Forelimb muscle (tissue), 1 donor: Measurements from ENCODE around the gene C10orf53. TPM values are rescaled to one million over a fixed set of nuclear protein-coding genes. Genes with fewer than 3 reads are reported as not detected.

ENCODE experiments used
- DNase-seq: peaks from one replicate; pipeline ENCODE4 v3.0.0-alpha.2; 2013; ENCODE audit warnings: low read depth
- polyA plus RNA-seq: library from polyadenylated mRNA; unstranded; fragments of 120-200 nt; gene quantifications from one replicate; pipeline ENCODE4 v1.2.1, GENCODE V29; 2013; ENCODE audit not compliant: insufficient read length

The C10orf53 gene
- polyA plus RNA-seq, 1 donor, result not detected

DNA sequence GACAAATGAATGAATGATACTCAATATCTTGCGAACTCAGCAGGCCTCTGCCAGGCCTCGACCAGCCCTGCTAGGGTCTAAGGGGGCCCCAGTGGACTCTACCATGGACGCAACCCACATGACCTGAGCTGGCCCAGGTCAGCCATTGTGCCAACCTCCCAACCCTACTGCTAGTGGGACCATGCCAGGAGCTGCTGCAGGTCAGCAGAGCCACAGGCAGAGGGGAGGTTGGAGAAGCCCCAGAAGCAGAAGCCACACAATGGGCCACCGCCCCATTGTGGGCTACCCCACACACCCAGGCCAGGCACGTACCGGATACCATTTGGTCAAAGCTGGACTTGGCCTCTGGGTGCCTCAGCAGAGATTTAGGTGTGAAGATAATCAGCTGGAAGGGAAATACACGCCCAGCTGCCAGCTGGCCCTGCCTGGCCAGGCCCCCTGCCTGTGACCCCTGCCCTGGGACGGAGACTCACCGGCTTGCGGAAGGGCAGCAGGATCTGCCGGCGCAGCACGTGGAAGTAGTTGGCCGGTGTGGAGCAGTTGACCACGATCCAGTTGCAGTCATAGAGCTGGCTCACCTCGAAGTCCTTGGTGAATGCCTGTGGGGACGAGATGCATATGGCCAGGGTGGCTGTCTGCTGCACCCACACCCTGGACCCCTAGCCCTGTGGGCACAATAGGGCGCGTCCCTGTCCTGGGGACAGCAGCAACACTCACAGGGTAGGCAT lies 58.2 kb downstream of the C10orf53 start:
- DNase-seq, result no peak

DNA sequence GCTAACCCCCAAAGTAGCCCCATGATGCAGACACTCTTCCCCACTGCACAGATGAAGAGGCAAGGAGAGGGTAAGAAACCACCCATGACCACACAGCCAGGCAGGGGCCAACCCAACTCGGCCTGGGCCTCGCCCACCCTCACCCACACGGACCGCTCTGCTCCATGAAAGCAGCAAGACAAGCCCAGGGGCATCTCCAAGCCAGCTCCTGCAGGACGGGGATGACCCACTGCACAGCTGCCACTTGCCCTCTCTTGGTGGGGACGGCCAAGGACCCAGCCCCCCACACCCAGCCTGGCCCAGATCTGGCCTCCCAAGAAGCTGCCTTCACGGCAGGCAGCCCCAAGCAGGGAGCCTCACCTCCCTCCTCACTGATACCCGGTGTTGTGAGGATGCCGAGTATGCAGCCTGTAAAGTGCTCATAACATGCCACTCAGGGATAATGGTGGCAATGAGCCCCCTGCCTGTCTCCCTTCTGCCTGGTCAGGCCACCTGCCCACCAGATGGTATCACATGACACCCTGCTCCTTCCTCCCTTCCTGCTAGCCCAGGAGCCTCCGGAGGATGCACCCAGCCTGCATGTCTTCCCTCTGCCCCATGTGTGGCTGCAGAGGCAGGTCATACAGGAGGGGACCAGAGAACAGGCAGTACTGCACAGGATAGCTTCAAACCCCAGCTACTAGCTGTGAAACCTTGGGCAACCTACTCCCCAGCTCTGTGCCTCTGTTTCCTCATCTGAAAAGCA lies 59.3 kb downstream of the C10orf53 start:
- DNase-seq, result no peak

DNA sequence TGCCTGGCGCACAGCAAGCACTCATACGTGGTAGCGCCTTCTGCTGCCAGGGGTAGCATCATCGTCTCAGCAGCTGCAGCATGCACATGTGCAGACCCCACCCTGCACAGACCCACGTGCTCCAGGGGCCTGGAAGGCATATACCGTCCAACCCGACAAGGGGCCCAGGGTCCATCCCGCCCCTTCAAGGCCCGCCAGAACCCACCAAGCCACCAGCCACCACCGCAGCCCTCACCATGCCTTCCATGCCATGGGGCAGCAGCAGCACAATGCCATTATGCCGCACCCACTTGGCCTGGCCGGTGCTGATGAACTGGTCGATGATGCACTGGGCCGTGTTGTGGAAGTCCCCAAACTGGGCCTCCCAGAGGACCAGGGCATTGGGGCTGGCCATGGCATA lies 60.0 kb downstream of the C10orf53 start:
- DNase-seq, result no peak

DNA sequence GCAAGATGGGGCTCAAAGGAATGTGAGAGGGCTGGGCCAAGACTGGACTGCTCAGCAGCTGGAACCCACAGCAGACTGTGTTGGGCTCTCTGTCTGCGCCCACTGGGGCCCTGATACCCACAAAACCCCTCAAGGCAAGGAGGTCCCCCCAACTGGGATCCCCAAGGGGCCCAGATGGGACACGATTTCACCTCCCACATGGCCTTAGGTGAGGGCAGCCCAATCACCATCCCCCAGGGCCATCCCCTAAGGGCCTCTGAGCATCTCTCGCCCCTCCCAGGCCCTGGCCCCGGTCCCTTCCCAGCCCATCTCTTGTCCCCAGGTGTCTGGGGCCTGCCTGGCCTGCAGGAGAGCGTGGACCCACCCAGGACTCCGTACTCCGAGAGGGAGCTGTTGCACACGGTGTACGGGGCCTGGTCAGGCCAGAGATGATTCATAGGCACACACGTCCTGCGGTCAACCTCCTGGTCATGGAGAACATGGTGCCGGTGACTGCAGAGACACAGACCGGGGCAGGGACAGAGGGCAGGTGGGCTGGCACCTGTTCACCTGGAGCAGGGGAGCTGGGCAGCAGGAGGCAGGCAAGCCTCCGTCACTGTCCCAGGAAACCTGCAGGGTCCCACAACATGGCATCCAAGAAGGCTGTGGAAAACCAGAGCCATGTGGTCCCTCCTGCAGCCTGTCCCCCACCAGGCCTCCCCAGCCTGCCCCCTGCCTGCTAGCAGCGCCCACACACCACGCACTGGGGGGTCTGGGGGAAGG lies 61.1 kb downstream of the C10orf53 start:
- no peak for DNase-seq

DNA sequence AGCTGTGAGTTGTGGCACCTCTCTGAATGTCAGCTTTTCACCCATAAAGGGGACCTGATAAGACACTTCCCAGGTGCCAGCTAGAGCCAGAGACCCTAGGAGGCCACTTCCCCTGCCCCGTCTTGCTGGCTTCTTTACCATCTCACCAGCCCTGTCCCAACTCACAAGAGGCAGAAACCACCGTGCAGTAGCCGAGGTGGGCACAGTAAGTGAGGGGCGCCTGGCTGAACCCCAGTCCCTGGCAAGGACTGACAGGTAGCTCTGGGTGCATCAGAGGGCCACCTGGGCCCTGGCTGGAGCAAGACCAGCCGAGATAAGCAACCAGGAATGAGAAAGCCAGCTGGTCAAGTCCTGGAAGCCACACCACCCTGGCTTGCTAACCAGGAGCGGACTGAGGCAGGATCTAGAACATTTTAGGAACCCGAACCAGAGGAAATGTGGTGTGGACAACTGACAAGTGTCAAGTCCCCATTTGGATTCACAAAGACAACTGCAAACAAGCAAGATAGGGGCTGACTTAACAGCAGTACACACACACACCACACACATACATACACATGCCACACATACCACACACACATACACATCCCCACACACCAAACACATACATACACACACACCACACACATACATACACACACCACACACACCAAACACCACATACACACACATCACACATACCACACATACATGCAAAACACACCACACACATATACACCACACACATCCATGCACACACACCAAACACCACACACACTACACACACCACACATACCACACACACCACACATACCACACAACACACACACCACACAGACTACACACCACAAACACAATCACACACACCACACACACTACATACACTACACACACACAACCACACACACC lies 61.9 kb downstream of the C10orf53 start:
- no peak for DNase-seq

DNA sequence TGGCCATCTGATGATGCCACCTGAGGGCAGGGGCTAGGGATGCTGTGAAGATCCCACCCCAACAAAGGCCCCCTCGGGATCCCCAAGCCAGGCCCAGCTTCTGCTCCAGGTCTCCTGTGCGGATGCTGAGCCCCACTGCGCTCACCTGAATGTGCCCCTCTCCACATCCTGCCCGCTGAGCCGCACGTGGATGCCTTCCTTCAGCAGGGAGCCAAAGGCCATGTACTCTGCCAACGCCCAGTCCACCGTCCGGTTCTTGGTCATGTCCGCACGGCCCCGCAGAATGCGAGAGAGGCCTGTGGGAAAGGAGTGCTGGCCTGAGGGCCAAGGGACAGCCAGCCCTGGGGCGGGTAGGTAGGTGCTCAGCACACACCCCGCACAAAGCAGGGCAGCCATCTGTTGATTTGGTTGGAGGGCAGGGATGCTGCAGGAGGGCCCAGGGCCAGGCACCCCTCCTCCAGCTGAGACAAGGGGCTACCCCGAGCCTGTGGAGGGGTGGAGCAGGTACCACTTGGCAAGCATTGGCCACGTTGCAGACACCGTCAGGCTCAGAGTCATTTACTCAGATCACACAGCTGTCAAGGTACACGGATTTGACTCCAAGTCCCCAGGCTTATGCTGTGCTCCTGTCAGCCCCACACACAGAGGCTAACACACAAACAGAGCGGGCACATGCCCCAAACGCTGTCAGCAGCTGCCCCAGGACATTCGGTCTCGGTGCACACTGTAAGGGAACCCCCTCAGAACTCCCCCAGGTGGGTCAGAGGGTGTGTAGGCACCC lies 63.4 kb downstream of the C10orf53 start:
- no peak for DNase-seq

DNA sequence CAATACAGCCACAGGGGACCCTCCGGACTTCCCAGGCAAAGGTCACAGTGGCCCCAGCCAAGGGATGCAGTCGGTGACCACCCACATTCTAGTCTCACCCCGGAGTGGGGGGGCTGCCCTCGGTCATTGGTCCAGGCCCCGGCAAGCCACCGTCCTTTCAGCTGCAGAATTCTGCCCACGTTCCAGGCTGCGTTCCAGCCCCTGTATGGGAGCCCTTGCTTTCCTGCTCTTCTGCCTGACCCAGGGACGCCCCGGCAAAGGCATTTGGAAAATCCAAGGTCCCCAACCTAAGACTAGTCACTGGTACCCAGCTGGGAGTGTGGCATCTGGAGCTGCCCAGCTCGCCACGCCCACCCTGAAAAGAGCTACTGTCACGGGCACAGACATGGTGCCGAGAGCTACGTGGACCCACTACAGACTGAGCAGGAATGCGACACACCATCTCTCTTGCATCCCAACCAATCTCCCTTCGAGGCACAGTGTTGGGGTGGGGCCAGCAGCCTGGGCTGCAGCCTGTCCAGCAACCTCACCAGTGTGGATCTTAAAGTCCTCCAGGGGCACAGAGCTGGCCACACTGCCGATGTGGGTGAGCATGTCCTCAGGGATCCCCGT lies 64.1 kb downstream of the C10orf53 start:
- no peak for DNase-seq

DNA sequence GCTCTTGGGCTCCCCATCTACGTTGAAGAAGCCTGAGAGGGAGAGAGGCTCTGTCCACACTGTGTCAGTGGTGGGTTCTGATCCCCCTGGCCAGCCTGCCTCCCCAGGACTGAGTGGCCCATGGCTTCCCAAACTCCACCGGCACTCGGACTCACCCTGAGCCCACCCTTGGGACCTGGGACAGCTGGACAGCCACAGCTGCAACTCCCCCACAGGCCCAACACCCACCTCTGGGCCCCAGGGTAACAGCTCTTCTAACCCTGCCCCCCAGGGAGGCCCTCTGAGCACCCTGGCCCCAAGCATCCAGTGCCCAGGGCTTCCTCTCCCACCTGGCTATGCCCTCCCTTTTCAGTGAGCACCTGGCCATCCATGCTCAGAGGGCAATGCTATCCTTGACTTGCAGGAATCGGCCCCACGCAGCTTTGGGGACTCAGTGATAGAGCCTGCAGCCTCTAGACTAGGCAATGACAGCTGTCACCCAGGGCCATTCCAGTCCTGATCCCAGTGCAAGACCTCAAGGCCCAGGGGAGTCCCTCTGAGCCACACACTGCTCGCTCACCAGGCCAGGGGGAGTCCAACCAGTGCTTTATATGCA lies 64.7 kb downstream of the C10orf53 start:
- no peak for DNase-seq

DNA sequence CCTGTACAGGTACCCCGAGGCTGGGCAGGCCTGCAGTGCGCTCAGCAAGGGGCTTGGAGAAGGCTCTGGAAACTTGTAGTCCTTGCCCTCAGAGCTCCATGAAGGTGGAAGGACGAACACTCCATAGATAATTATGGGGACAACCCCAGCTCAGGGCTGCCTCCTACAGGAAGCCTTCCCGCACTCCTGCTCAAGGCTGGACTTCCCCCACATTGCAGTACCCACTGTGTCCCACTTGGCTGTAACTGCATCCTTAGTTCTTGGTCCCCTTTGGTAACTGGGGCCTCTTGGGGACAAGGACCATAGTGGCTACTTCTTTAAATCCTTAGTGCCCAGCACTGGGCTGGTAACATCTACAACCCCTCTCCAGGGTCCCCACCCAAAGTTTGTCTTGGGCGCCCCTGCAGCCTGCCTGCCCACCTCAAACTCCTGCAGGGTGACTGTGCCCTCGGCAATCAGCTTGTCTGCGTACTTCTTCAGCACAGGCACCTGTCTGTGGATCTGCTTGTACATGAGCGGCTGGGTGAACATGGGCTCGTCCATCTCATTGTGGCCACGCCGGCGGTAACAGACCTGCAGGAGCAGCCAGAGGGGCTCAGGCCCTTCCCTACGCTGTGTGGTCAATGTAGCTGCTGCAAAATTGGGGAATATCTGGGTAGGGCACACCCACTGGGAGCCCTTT lies 65.6 kb downstream of the C10orf53 start:
- no peak for DNase-seq

DNA sequence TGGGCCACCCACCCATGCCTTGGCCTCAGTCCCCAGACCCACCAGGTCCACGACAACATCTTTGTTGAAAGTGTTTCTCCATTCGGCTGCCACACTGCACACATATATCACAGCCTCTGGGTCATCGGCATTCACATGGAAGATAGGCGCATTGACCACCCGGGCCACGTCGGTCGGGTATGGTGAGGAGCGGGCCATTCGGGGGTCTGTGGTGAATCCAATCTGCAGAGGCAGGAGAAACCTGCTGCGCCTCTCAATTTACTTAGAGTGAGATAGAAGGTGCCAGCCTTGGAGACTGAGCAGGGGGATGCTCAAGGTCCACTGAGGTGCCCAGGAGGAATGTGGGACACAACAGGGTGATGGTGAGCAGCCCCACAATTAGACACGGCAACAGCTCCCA lies 66.3 kb downstream of the C10orf53 start:
- DNase-seq, result no peak

DNA sequence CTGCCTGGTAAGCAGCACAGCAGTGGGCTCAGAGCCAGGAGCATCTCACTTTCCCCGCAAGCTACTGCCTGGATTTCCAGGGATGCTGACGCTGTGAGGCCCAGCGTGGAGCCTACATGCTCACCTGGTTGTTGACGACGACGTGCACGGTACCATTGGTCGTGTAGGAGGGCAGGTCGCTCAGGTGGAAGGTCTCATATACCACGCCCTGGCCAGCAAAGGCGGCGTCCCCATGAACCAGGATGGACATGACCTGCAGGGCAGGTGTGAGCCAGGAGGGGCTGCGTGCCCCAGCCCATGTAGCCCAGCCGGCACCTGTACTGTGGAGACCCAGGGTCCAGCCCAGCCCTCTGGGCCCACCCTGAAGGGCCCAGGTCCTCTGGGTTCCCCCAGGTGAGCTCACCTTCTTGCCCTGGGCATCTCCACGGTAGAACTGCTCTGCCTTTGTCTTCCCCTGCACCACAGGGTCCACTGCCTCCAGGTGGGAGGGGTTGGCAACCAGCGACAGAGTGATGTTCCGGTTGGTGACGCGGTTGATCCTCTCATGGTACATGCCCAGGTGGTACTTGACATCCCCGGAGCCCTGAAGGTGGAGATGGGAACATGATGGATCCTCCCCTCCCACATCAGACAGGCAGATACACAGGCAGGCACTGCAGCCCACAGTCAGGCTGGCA lies 67.3 kb downstream of the C10orf53 start:
- no peak for DNase-seq

Other genes with a start within 250 kb of the C10orf53 start
- 10.6 TPM for gene ERCC6, start 140.5 kb upstream of the C10orf53 start, polyA plus RNA-seq
- gene SLC18A3, start 69.3 kb upstream of the C10orf53 start, polyA plus RNA-seq, result not detected
- gene CHAT, start 65.6 kb upstream of the C10orf53 start, polyA plus RNA-seq, result not detected
- 0.66 TPM for gene OGDHL, start 82.7 kb downstream of the C10orf53 start, polyA plus RNA-seq